Calu3 (cell line): ENCODE results near the gene PSME1. TPM values are rescaled to one million over a fixed set of nuclear protein-coding genes. Genes with fewer than 3 reads are reported as not detected.

ENCODE experiments used
- BruUV-seq: library from RNA; stranded (reverse); fragments of 400-500 nt; replicated peaks from 2 replicates; lab custom pipeline; 2021; lab: Mats Ljungman, UMichigan
- CTCF ChIA-PET: fragments of 300-600 bp; sonication (Branson Sonifier 250); formaldehyde crosslinking; loops from one replicate; lab custom pipeline; 2022; ENCODE audit warnings: antibody characterized with exemption; lab: Charles Lee
- DNase-seq: peaks from one replicate; pipeline ENCODE4 v3.0.0; 2022
- H3K27ac Mint-ChIP-seq: one replicate; pipeline ENCODE4 v1.8.0; 2022; ENCODE audit warnings: mixed read lengths; ENCODE audit not compliant: unreplicated experiment
- H3K27me3 Mint-ChIP-seq: one replicate; pipeline ENCODE4 v1.8.0; 2022; ENCODE audit warnings: mixed read lengths; ENCODE audit not compliant: unreplicated experiment
- H3K36me3 Mint-ChIP-seq: one replicate; pipeline ENCODE4 v1.8.0; 2022; ENCODE audit warnings: mild to moderate bottlenecking, moderate library complexity, mixed read lengths; ENCODE audit not compliant: insufficient read depth, unreplicated experiment
- H3K4me1 Mint-ChIP-seq: one replicate; pipeline ENCODE4 v1.8.0; 2022; ENCODE audit warnings: mild to moderate bottlenecking, low read depth, mixed read lengths; ENCODE audit not compliant: unreplicated experiment
- H3K4me3 Mint-ChIP-seq: one replicate; pipeline ENCODE4 v1.8.0; 2022; ENCODE audit warnings: mild to moderate bottlenecking, low read depth, moderate library complexity, mixed read lengths; ENCODE audit not compliant: unreplicated experiment
- H3K9me3 Mint-ChIP-seq: one replicate; pipeline ENCODE4 v1.8.0; 2022; ENCODE audit warnings: low read depth, mixed read lengths; ENCODE audit not compliant: unreplicated experiment
- CTCF ChIP-seq: fragments of 200-600 bp; IDR thresholded peaks from one replicate; pipeline ENCODE4 v1.8.0; 2022; ENCODE audit warnings: antibody characterized with exemption; ENCODE audit not compliant: unreplicated experiment
- intact Hi-C: fragments of 100-400 bp; cut with micrococcal nuclease; formaldehyde crosslinking; loops from one replicate; pipeline ENCODE4 v1.10.0; 2022; ENCODE audit not compliant: unreplicated experiment
- total RNA-seq: library from RNA; stranded (reverse); gene quantifications from 2 replicates; pipeline ENCODE4 v1.2.3, GENCODE V29; 2022

Gene PSME1
- total RNA-seq, 1 experiment from 2014 or later, result 259 TPM

GRCh38 chr14:24115422-24116127, 20.4 kb upstream of the PSME1 start:
- intact Hi-C loops, result loop anchor here (2.0 kb wide), 2 partner anchors 25 to 45 kb away; partner anchors contain the start of genes EMC9 and IRF9
- CTCF ChIA-PET, result interaction anchor here (1.4 to 3.2 kb wide), 6 partner anchors 21 to 57 kb away, joined by 5 to 23 read pairs (median 12); partner anchors contain the start of genes EMC9, IRF9, PCK2 and PSME2
- H3K36me3 Mint-ChIP-seq, result peaks cover 47% of the 10 kb centered on the region

GRCh38 chr14:24116128-24116814, 19.7 kb upstream of the PSME1 start:
- CTCF ChIA-PET, result interaction anchor here (3.2 kb wide), 1 partner anchor 22 kb away, joined by 23 read pairs; the partner anchor contains the start of gene PCK2
- intact Hi-C loops, result no loop called here
- no peak for TF ChIP-seq CTCF
- H3K4me1 Mint-ChIP-seq, result peaks cover 19% of the 10 kb centered on the region
- H3K4me3 Mint-ChIP-seq, result peak overlapping the region; percentile 82
- no peaks in the 10 kb centered on the region for H3K27me3 Mint-ChIP-seq
- H3K9me3 Mint-ChIP-seq, result no peaks in the 10 kb centered on the region
- peak overlapping the region; percentile 98 for H3K27ac Mint-ChIP-seq
- H3K36me3 Mint-ChIP-seq, result peaks cover 47% of the 10 kb centered on the region
- DNase-seq, result no peak
- BruUV-seq, result no TSS peak

More at GRCh38 chr14:24115422-24116127, 20.4 kb upstream of the PSME1 start:
- Mint-ChIP-seq H3K9me3 (no peaks in the 10 kb centered on the region), H3K27ac (peak overlapping the region; percentile 98), H3K4me1 (peaks cover 19% of the 10 kb centered on the region), H3K27me3 (no peaks in the 10 kb centered on the region), H3K4me3 (peak overlapping the region; percentile 82)
- no peak for DNase-seq
- TSS peak; percentile 69 for BruUV-seq
- TF ChIP-seq CTCF, result no peak

GRCh38 chr14:24117179-24117578, 18.8 kb upstream of the PSME1 start:
- no TSS peak for BruUV-seq
- H3K27me3 Mint-ChIP-seq, result no peaks in the 10 kb centered on the region
- CTCF ChIA-PET, result no interaction called here
- intact Hi-C loops, result no loop called here
- DNase-seq, result no peak
- no peak for TF ChIP-seq CTCF
- peaks cover 47% of the 10 kb centered on the region for H3K36me3 Mint-ChIP-seq
- no peak overlapping the region for H3K4me3 Mint-ChIP-seq
- no peaks in the 10 kb centered on the region for H3K9me3 Mint-ChIP-seq
- peaks cover 19% of the 10 kb centered on the region for H3K4me1 Mint-ChIP-seq
- no peak overlapping the region for H3K27ac Mint-ChIP-seq

GRCh38 chr14:24119691-24120090, 16.3 kb upstream of the PSME1 start:
- intact Hi-C loops, result no loop called here
- no TSS peak for BruUV-seq
- Mint-ChIP-seq H3K4me3 (no peak overlapping the region), H3K4me1 (peaks cover 19% of the 10 kb centered on the region), H3K36me3 (peaks cover 43% of the 10 kb centered on the region), H3K9me3 (no peaks in the 10 kb centered on the region), H3K27me3 (no peaks in the 10 kb centered on the region), H3K27ac (no peak overlapping the region)
- CTCF ChIA-PET, result no interaction called here
- no peak for DNase-seq
- no peak for TF ChIP-seq CTCF
